Astrocyte of the spinal cord (primary cell): Measurements from ENCODE around the gene YWHAH.

ENCODE experiments used
- DNase-seq: peaks from one replicate; pipeline ENCODE4 v3.0.0; 2011; ENCODE audit warnings: low read depth, low spot score
- H3K4me3 ChIP-seq: 2 replicates; pipeline ENCODE4 v1.5.1; 2011; ENCODE audit warnings: low read depth, mild to moderate bottlenecking, low read length, moderate library complexity
- in situ Hi-C: cut with HindIII; loops from 2 replicates; pipeline ENCODE4 v1.10.0; 2017; ENCODE audit warnings: low sequenced_read_pairs
- TF ChIP-seq, protein P1 (sequence below): IDR thresholded peaks from 2 replicates; pipeline ENCODE4 v1.5.1; 2012; ENCODE audit warnings: low read depth, mild to moderate bottlenecking, low read length, inconsistent platforms

Gene YWHAH

DNA sequence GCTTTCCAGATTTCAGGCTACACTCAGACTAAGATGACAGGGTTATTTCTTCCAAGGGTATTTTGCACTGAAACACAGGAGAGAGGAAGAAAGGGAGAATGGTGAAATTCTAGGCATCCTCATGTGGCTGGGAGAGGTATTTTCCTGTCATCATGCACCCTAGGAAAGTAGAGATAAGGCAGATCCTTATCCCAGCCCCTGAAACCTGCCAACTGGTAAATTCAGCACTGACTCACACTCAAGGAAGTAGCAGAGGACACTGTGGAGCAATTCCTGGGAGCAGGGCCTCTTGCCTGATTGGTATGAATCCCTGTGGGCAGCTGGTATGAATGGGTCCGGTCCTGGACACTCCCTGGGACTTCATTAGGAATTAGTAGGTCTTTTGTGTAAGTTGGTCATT is 61.1 kb downstream of the YWHAH start:
- no peak overlapping the region for H3K4me3 ChIP-seq
- in situ Hi-C loops, result no loop called here
- TF ChIP-seq, protein P1, sequence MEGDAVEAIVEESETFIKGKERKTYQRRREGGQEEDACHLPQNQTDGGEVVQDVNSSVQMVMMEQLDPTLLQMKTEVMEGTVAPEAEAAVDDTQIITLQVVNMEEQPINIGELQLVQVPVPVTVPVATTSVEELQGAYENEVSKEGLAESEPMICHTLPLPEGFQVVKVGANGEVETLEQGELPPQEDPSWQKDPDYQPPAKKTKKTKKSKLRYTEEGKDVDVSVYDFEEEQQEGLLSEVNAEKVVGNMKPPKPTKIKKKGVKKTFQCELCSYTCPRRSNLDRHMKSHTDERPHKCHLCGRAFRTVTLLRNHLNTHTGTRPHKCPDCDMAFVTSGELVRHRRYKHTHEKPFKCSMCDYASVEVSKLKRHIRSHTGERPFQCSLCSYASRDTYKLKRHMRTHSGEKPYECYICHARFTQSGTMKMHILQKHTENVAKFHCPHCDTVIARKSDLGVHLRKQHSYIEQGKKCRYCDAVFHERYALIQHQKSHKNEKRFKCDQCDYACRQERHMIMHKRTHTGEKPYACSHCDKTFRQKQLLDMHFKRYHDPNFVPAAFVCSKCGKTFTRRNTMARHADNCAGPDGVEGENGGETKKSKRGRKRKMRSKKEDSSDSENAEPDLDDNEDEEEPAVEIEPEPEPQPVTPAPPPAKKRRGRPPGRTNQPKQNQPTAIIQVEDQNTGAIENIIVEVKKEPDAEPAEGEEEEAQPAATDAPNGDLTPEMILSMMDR, result no peak
- peak; percentile 22 for DNase-seq
